B cell (primary cell): ENCODE data around the gene P3H3. TPM values are rescaled to one million over a fixed set of nuclear protein-coding genes. Genes with fewer than 3 reads are reported as not detected.
"Not testable (repeated sequence)": the region's sequence is repeated elsewhere in the genome, so short reads cannot be mapped to it uniquely, and the experiment has no call there.

Experiments used
- ATAC-seq: fragments of 200-7000 bp; cut with Tn5 transposase; one replicate; pipeline ENCODE4 v1.10.0; 2021; ENCODE audit warnings: low read depth, mild to moderate bottlenecking, moderate number of reproducible peaks, moderate library complexity
- CTCF ChIA-PET: fragments of 350-600 bp; sonication (Branson Sonifier 250); formaldehyde crosslinking; loops from one replicate; lab custom pipeline; 2021; ENCODE audit warnings: antibody characterized with exemption, inconsistent platforms; lab: Charles Lee
- POLR2A ChIA-PET: fragments of 350-600 bp; sonication (Branson Sonifier 250); formaldehyde crosslinking; loops from one replicate; lab custom pipeline; 2021; ENCODE audit warnings: antibody characterized with exemption; lab: Charles Lee
- DNase-seq: peaks from one replicate; pipeline ENCODE4 v3.0.0; 2013
- H2AFZ ChIP-seq: 2 replicates; pipeline ENCODE4 v1.6.1; 2012; ENCODE audit warnings: mild to moderate bottlenecking, low read depth, low read length; ENCODE audit not compliant: insufficient read depth, poor library complexity, severe bottlenecking
- H3K27ac ChIP-seq, 2 donors: 1 replicate in 1 of 2; 2 replicates in 1 of 2; pipeline ENCODE4 v1.5.1; 2012 to 2013; ENCODE audit warnings: low read length in 2 of 2, mild to moderate bottlenecking in 2 of 2, moderate library complexity in 1 of 2
- H3K27me3 ChIP-seq, 4 experiments: fragments of 200-600 bp in 1 of 4; sonication (generic) in 1 of 4; replicated peaks in 1 of 4; 1 replicate in 2 of 4; 2 replicates in 2 of 4; pipeline versions ENCODE4 v1.6.1 to v1.7.0; 2013 to 2016; ENCODE audit warnings: low read length in 3 of 4, mild to moderate bottlenecking in 2 of 4, mixed read lengths in 1 of 4, moderate library complexity in 1 of 4; ENCODE audit not compliant: insufficient read depth in 4 of 4, control insufficient read depth in 3 of 4; ENCODE audit errors: control extremely low read depth in 1 of 4
- H3K36me3 ChIP-seq, 2 experiments: replicated peaks in 1 of 2; 1 replicate in 1 of 2; 2 replicates in 1 of 2; pipeline versions ENCODE4 v1.6.1 to v1.7.1; 2013; ENCODE audit warnings: low read length in 1 of 2; ENCODE audit not compliant: insufficient read depth in 2 of 2, control insufficient read depth in 1 of 2; ENCODE audit errors: control extremely low read depth in 1 of 2, extremely low read depth in 1 of 2
- H3K4me1 ChIP-seq, 2 donors: fragments of 200-600 bp in 1 of 2; sonication (generic) in 1 of 2; 1 replicate in 1 of 2; 2 replicates in 1 of 2; pipeline versions ENCODE4 v1.5.1 to v1.6.1; 2013 to 2017; ENCODE audit warnings: low read length in 2 of 2; ENCODE audit not compliant: control insufficient read depth in 2 of 2, insufficient read depth in 2 of 2
- H3K4me2 ChIP-seq: replicated peaks from 2 replicates; pipeline ENCODE3; 2012; ENCODE audit warnings: mild to moderate bottlenecking, low read depth, low read length; ENCODE audit not compliant: poor library complexity, severe bottlenecking
- H3K4me3 ChIP-seq, 5 experiments: fragments of 200-600 bp in 1 of 5; sonication (generic) in 1 of 5; 1 replicate in 3 of 5; 2 replicates in 2 of 5; pipeline versions ENCODE4 v1.5.1 to v1.7.0; 2011 to 2016; ENCODE audit warnings: low read length in 4 of 5, mild to moderate bottlenecking in 4 of 5, low read depth in 2 of 5, control low read depth in 1 of 5, moderate library complexity in 1 of 5; ENCODE audit not compliant: insufficient read depth in 1 of 5; ENCODE audit errors: control extremely low read depth in 1 of 5, extremely low read depth in 1 of 5
- H3K79me2 ChIP-seq: fragments of 200-600 bp; sonication (generic); one replicate; pipeline ENCODE4 v1.6.0; 2016; ENCODE audit warnings: low read length; ENCODE audit not compliant: control insufficient read depth, insufficient read depth
- H3K9ac ChIP-seq: fragments of 200-600 bp; sonication (generic); 2 replicates; pipeline ENCODE4 v1.6.1; 2017; ENCODE audit warnings: mild to moderate bottlenecking, low read length, moderate library complexity
- H3K9me3 ChIP-seq, 3 donors: one replicate each; pipeline versions ENCODE4 v1.6.1 to v1.7.1; 2013; ENCODE audit warnings: low read length in 2 of 3; ENCODE audit not compliant: control insufficient read depth in 2 of 3, insufficient read depth in 1 of 3; ENCODE audit errors: control extremely low read depth in 1 of 3
- H4K20me1 ChIP-seq: 2 replicates; pipeline ENCODE4 v1.6.0; 2012; ENCODE audit warnings: mild to moderate bottlenecking, low read length; ENCODE audit not compliant: insufficient read depth, control insufficient read depth, poor library complexity, severe bottlenecking
- H3K27ac Mint-ChIP-seq: one replicate; pipeline ENCODE4 v1.8.0; 2021; ENCODE audit warnings: mixed read lengths
- H3K27me3 Mint-ChIP-seq: one replicate; pipeline ENCODE4 v1.8.0; 2021; ENCODE audit warnings: mixed read lengths
- H3K4me1 Mint-ChIP-seq: one replicate; pipeline ENCODE4 v1.8.0; 2021; ENCODE audit warnings: mixed read lengths
- H3K4me3 Mint-ChIP-seq: one replicate; pipeline ENCODE4 v1.8.0; 2021; ENCODE audit warnings: mixed read lengths
- H3K9me3 Mint-ChIP-seq: one replicate; pipeline ENCODE4 v1.8.0; 2022; ENCODE audit warnings: mixed read lengths; ENCODE audit not compliant: insufficient read depth
- CTCF ChIP-seq: fragments of 200-600 bp; IDR thresholded peaks from one replicate; pipeline ENCODE4 v1.8.0; 2022; ENCODE audit warnings: antibody characterized with exemption, mild to moderate bottlenecking
- EZH2 ChIP-seq: IDR thresholded peaks from 2 replicates; pipeline ENCODE4 v1.6.1; 2012; ENCODE audit warnings: borderline replicate concordance, low read depth, mild to moderate bottlenecking, moderate library complexity, low read length; ENCODE audit not compliant: insufficient read depth, poor library complexity, severe bottlenecking
- WGBS: methylation state at CpG from one replicate; pipeline ENCODE4 v1.1.5; 2013; ENCODE audit warnings: missing lambda C conversion rate; ENCODE audit not compliant: insufficient coverage; 5-methylcytosine and 5-hydroxymethylcytosine counted together
- intact Hi-C: fragments of 100-400 bp; cut with micrococcal nuclease; formaldehyde crosslinking; loops from one replicate; pipeline ENCODE4 v1.10.0; 2022
- polyA plus RNA-seq: library from polyadenylated mRNA; depleted of rRNA; stranded (reverse); fragments of >200 nt; gene quantifications from 2 replicates; pipeline ENCODE4 v1.2.3, GENCODE V29; 2012
- total RNA-seq, 2 donors: library from RNA; stranded (reverse); fragments of 120-200 nt in 1 of 2; gene quantifications; 1 replicate in 1 of 2; 2 replicates in 1 of 2; pipeline versions ENCODE4 v1.2.3 to v1.2.4, GENCODE V29; 2013 to 2022

Gene P3H3
- total and polyA plus RNA-seq, 2 donors (not counting 1 experiment from before 2014, with no cell fraction given), result 0.09 TPM; not detected in 1

DNA sequence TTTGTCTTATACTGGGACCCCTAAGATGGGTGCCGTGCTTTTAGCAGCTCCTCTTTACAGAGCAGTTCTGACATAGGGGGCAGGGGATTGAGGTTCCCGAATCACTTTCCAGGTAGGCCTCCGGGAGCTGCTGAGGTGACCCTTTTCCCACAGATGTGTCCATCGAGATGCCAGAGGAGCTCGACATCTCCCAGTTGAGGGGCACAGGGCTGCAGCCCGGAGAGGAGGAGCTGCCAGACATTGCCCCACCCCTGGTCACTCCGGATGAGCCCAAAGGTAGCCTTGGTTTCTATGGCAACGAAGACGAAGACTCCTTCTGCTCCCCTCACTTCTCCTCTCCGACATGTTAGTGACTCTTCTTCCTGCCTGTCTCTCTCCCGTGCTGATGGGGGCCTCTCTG, 34.8 kb downstream of the P3H3 start:
- Mint-ChIP-seq H3K9me3 (no peaks in the 10 kb centered on the region), H3K4me1 (peaks cover 13% of the 10 kb centered on the region), H3K4me3 (no peak overlapping the region), H3K27me3 (no peaks in the 10 kb centered on the region), H3K27ac (no peak overlapping the region)
- Histone ChIP-seq H3K4me3 (no peak overlapping the region), H3K27me3 (no peaks in the 10 kb centered on the region), H3K36me3 (peaks cover 0 to 55% of the 10 kb centered on the region in 2 experiments), H3K4me1 (peaks cover 4 to 7% of the 10 kb centered on the region in 2 donors), H2AFZ (no peak overlapping the region), H3K79me2 (no peaks in the 10 kb centered on the region), H3K27ac (no peak overlapping the region), H4K20me1 (peaks cover 2% of the 10 kb centered on the region), H3K9ac (no peak overlapping the region), H3K4me2 (no peak overlapping the region), H3K9me3 (no peaks in the 10 kb centered on the region)
- ATAC-seq (no peak), DNase-seq (no peak)
- POLR2A ChIA-PET, result no interaction called here
- CTCF ChIA-PET, result no interaction called here
- WGBS, result 98% methylated on average over 11 of the region's 11 CpGs
- no peak for TF ChIP-seq CTCF
- TF ChIP-seq EZH2, result no peak
- intact Hi-C loops, result no loop called here

GRCh38 chr12:6863586-6864321, 35.5 kb downstream of the P3H3 start:
- Histone ChIP-seq H3K27ac (no peak overlapping the region), H2AFZ (no peak overlapping the region), H3K4me1 (peaks cover 11 to 14% of the 10 kb centered on the region in 2 donors), H3K36me3 (peaks cover 0 to 48% of the 10 kb centered on the region in 2 experiments), H4K20me1 (peaks cover 9% of the 10 kb centered on the region), H3K79me2 (no peaks in the 10 kb centered on the region), H3K4me3 (no peak overlapping the region), H3K9ac (no peak overlapping the region), H3K9me3 (no peaks in the 10 kb centered on the region), H3K27me3 (no peaks in the 10 kb centered on the region), H3K4me2 (no peak overlapping the region)
- ChIA-PET POLR2A (no interaction called here), CTCF (interaction anchor here (0.6 to 1.5 kb wide), 2 partner anchors 9 to 163 kb away, joined by 3 to 4 read pairs; partner anchors contain the start of gene SPSB2)
- intact Hi-C loops, result no loop called here
- Mint-ChIP-seq H3K27me3 (no peaks in the 10 kb centered on the region), H3K4me3 (no peak overlapping the region), H3K4me1 (peaks cover 21% of the 10 kb centered on the region), H3K27ac (no peak overlapping the region), H3K9me3 (no peaks in the 10 kb centered on the region)
- no peak for ATAC-seq
- 96% methylated on average over 11 of the region's 16 CpGs for WGBS
- DNase-seq, result no peak
- TF ChIP-seq EZH2 (no peak), CTCF (no peak)

- H3K9me3 Mint-ChIP-seq, intact Hi-C loops, H3K9me3 ChIP-seq, H3K27ac ChIP-seq, H2AFZ ChIP-seq, H3K79me2 ChIP-seq, H3K4me3 ChIP-seq, H3K4me2 ChIP-seq, DNase-seq, H3K27me3 ChIP-seq, H3K9ac ChIP-seq, H3K27me3 Mint-ChIP-seq, ATAC-seq: not testable (repeated sequence)
- peaks cover 25% of the 10 kb centered on the region for H4K20me1 ChIP-seq
- ChIA-PET POLR2A (interaction anchor here (5.5 kb wide), 1 partner anchor 12 kb away, joined by 49 read pairs; the partner anchor contains the start of genes CDCA3 and USP5), CTCF (interaction anchor here (1.1 to 11.8 kb wide), 4 partner anchors 8 to 79 kb away, joined by 3 to 136 read pairs (median 4); partner anchors contain the start of genes CDCA3, SPSB2 and USP5)
- H3K4me1 Mint-ChIP-seq, result peaks cover 30% of the 10 kb centered on the region
- 100% methylated on average over 2 of the region's 5 CpGs for WGBS
- peak overlapping the region; percentile 50 for H3K27ac Mint-ChIP-seq
- peak overlapping the region; percentile 20 for H3K4me3 Mint-ChIP-seq
- peaks cover 20 to 23% of the 10 kb centered on the region in 2 donors for H3K4me1 ChIP-seq
- H3K36me3 ChIP-seq, result peaks cover 0 to 45% of the 10 kb centered on the region in 2 experiments
Observed at GRCh38 chr12:6865307-6865706, 37.1 kb downstream of the P3H3 start.
